T-helper 2 cell (primary cell): ENCODE measurements around the gene C1orf87.

Source experiments
- DNase-seq, 5 experiments: peaks; one replicate each; pipeline versions ENCODE4 v3.0.0 to v3.0.0-alpha.2; 2012 to 2022

The C1orf87 gene

DNA sequence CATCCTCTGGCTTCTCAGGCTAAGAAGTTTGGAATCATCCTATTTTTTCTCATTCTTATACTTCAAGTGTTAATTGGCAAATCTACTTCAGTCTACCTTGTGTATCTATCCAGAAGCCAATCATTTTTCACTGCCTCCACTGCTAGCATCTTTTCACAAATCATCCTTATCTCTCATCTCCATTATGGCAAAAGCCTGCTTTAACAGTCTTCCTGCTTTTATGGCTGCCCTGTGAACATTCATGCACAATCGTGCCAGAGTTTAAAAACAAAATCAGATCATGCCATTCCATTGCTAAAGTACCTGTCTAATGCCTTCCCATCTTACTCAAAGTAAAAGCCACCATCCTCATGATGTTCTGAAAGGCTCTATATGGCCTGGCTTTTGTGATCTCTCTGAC, 127.8 kb downstream of the C1orf87 start:
- DNase-seq = no peak
